Stimulated activated naive CD8-positive, alpha-beta T cell treated with anti-CD3 and anti-CD28 coated beads, Interleukin-15, Interleukin-2, amounts not matched to agents 100 ng/mL and 50 ng/mL, for 24 hours (primary cell): ENCODE measurements around the gene CBLC.

ENCODE experiments used
- H3K27ac Mint-ChIP-seq: one replicate; pipeline ENCODE4 v1.8.0; 2021; ENCODE audit warnings: mild to moderate bottlenecking, mixed read lengths
- H3K27me3 Mint-ChIP-seq: one replicate; pipeline ENCODE4 v1.8.0; 2021; ENCODE audit warnings: mixed read lengths
- H3K36me3 Mint-ChIP-seq: one replicate; pipeline ENCODE4 v1.8.0; 2021; ENCODE audit warnings: low read depth, mixed read lengths
- H3K4me1 Mint-ChIP-seq: one replicate; pipeline ENCODE4 v1.8.0; 2021; ENCODE audit warnings: low read depth, mixed read lengths
- H3K4me3 Mint-ChIP-seq: one replicate; pipeline ENCODE4 v1.8.0; 2021; ENCODE audit warnings: mild to moderate bottlenecking, mixed read lengths
- H3K9me3 Mint-ChIP-seq: one replicate; pipeline ENCODE4 v1.8.0; 2021; ENCODE audit warnings: mixed read lengths

Gene CBLC

GRCh38 chr19:44777715-44778347 is at the start of gene CBLC:
TSS of gene CBLC (plus strand) at chr19:44777890. CDS start at chr19:44777932, 42 bp downstream.
- Mint-ChIP-seq H3K9me3 (no peaks in the 10 kb centered on the region), H3K4me3 (no peak within 1 kb of the TSS), H3K27ac (no peak within 1 kb of the TSS), H3K4me1 (no peaks in the 10 kb centered on the region), H3K36me3 (no peaks in the 10 kb centered on the region), H3K27me3 (no peaks in the 10 kb centered on the region)

- H3K27ac Mint-ChIP-seq, result peak overlapping the region; percentile 27
- peaks cover 30% of the 10 kb centered on the region for H3K4me1 Mint-ChIP-seq
- no peaks in the 10 kb centered on the region for H3K9me3 Mint-ChIP-seq
- H3K36me3 Mint-ChIP-seq, result no peaks in the 10 kb centered on the region
- no peaks in the 10 kb centered on the region for H3K27me3 Mint-ChIP-seq
- H3K4me3 Mint-ChIP-seq, result no peak overlapping the region
These were observed 49.5 kb upstream of the CBLC start for GRCh38 chr19:44728178-44728577.

GRCh38 chr19:44729516-44730033 is 48.1 kb upstream of the CBLC start:
- Mint-ChIP-seq H3K9me3 (no peaks in the 10 kb centered on the region), H3K36me3 (no peaks in the 10 kb centered on the region), H3K27me3 (no peaks in the 10 kb centered on the region), H3K4me3 (no peak overlapping the region), H3K4me1 (peaks cover 16% of the 10 kb centered on the region), H3K27ac (no peak overlapping the region)

- H3K27ac Mint-ChIP-seq, result no peak overlapping the region
- no peaks in the 10 kb centered on the region for H3K27me3 Mint-ChIP-seq
- H3K4me3 Mint-ChIP-seq, result no peak overlapping the region
- H3K36me3 Mint-ChIP-seq, result no peaks in the 10 kb centered on the region
- H3K9me3 Mint-ChIP-seq, result no peaks in the 10 kb centered on the region
- H3K4me1 Mint-ChIP-seq, result peaks cover 8% of the 10 kb centered on the region
These were observed 46.6 kb upstream of the CBLC start for GRCh38 chr19:44731081-44731480.

GRCh38 chr19:44731622-44732021 is 46.1 kb upstream of the CBLC start:
- Mint-ChIP-seq H3K9me3 (no peaks in the 10 kb centered on the region), H3K27me3 (no peaks in the 10 kb centered on the region), H3K27ac (no peak overlapping the region), H3K4me3 (no peak overlapping the region), H3K36me3 (no peaks in the 10 kb centered on the region), H3K4me1 (peaks cover 8% of the 10 kb centered on the region)

- H3K27me3 Mint-ChIP-seq, result no peaks in the 10 kb centered on the region
- no peak overlapping the region for H3K27ac Mint-ChIP-seq
- no peaks in the 10 kb centered on the region for H3K36me3 Mint-ChIP-seq
- H3K4me3 Mint-ChIP-seq, result no peak overlapping the region
- H3K4me1 Mint-ChIP-seq, result peaks cover 15% of the 10 kb centered on the region
- H3K9me3 Mint-ChIP-seq, result no peaks in the 10 kb centered on the region
These were observed 45.3 kb upstream of the CBLC start for GRCh38 chr19:44732235-44733014.

- H3K27me3 Mint-ChIP-seq, result no peaks in the 10 kb centered on the region
- no peak overlapping the region for H3K4me3 Mint-ChIP-seq
- H3K9me3 Mint-ChIP-seq, result no peaks in the 10 kb centered on the region
- no peaks in the 10 kb centered on the region for H3K36me3 Mint-ChIP-seq
- no peak overlapping the region for H3K27ac Mint-ChIP-seq
- H3K4me1 Mint-ChIP-seq, result peaks cover 25% of the 10 kb centered on the region
These were observed 43.3 kb upstream of the CBLC start for GRCh38 chr19:44734357-44734756.

GRCh38 chr19:44735011-44735410 is 42.7 kb upstream of the CBLC start:
- peaks cover 26% of the 10 kb centered on the region for H3K4me1 Mint-ChIP-seq

GRCh38 chr19:44737238-44738071 is 40.2 kb upstream of the CBLC start:
- Mint-ChIP-seq H3K4me1 (peaks cover 40% of the 10 kb centered on the region), H3K36me3 (no peaks in the 10 kb centered on the region), H3K27ac (peak overlapping the region; percentile 40), H3K4me3 (no peak overlapping the region), H3K9me3 (no peaks in the 10 kb centered on the region), H3K27me3 (no peaks in the 10 kb centered on the region)

More at GRCh38 chr19:44735011-44735410, 42.7 kb upstream of the CBLC start:
- H3K27me3 Mint-ChIP-seq, result no peaks in the 10 kb centered on the region
- no peak overlapping the region for H3K4me3 Mint-ChIP-seq
- no peak overlapping the region for H3K27ac Mint-ChIP-seq
- no peaks in the 10 kb centered on the region for H3K9me3 Mint-ChIP-seq
- no peaks in the 10 kb centered on the region for H3K36me3 Mint-ChIP-seq

- no peaks in the 10 kb centered on the region for H3K36me3 Mint-ChIP-seq
- no peaks in the 10 kb centered on the region for H3K9me3 Mint-ChIP-seq
- H3K4me1 Mint-ChIP-seq, result peaks cover 46% of the 10 kb centered on the region
- H3K27ac Mint-ChIP-seq, result no peak overlapping the region
- H3K27me3 Mint-ChIP-seq, result no peaks in the 10 kb centered on the region
- H3K4me3 Mint-ChIP-seq, result no peak overlapping the region
These were observed 39.6 kb upstream of the CBLC start for GRCh38 chr19:44738136-44738535.

GRCh38 chr19:44738603-44739558 is 38.8 kb upstream of the CBLC start:
- Mint-ChIP-seq H3K27me3 (no peaks in the 10 kb centered on the region), H3K36me3 (no peaks in the 10 kb centered on the region), H3K27ac (peak overlapping the region; percentile 58), H3K4me3 (no peak overlapping the region), H3K9me3 (no peaks in the 10 kb centered on the region), H3K4me1 (peaks cover 46% of the 10 kb centered on the region)

- Mint-ChIP-seq H3K27ac (no peak overlapping the region), H3K4me3 (no peak overlapping the region), H3K36me3 (no peaks in the 10 kb centered on the region), H3K9me3 (no peaks in the 10 kb centered on the region), H3K4me1 (peaks cover 46% of the 10 kb centered on the region), H3K27me3 (no peaks in the 10 kb centered on the region)
These were observed 37.3 kb upstream of the CBLC start for GRCh38 chr19:44740351-44740824.

GRCh38 chr19:44741258-44741731 is 36.4 kb upstream of the CBLC start:
- Mint-ChIP-seq H3K27ac (no peak overlapping the region), H3K4me1 (peaks cover 52% of the 10 kb centered on the region), H3K36me3 (no peaks in the 10 kb centered on the region), H3K27me3 (peaks cover 2% of the 10 kb centered on the region), H3K9me3 (no peaks in the 10 kb centered on the region), H3K4me3 (no peak overlapping the region)

- no peak overlapping the region for H3K4me3 Mint-ChIP-seq
- H3K4me1 Mint-ChIP-seq, result peaks cover 56% of the 10 kb centered on the region
- no peak overlapping the region for H3K27ac Mint-ChIP-seq
These were observed 35.8 kb upstream of the CBLC start for GRCh38 chr19:44741841-44742329.

More at GRCh38 chr19:44741841-44742329, 35.8 kb upstream of the CBLC start:
- H3K36me3 Mint-ChIP-seq, result no peaks in the 10 kb centered on the region
- H3K9me3 Mint-ChIP-seq, result no peaks in the 10 kb centered on the region
- H3K27me3 Mint-ChIP-seq, result peaks cover 4% of the 10 kb centered on the region
